Glomerular endothelial cell (primary cell): ENCODE measurements around the gene ITIH5. TPM values are rescaled to one million over a fixed set of nuclear protein-coding genes. Genes with fewer than 3 reads are reported as not detected.

ENCODE experiments used
- DNase-seq: peaks from one replicate; pipeline ENCODE4 v3.0.0-alpha.2; 2011; ENCODE audit warnings: low read depth, low spot score; ENCODE audit errors: extremely low read depth
- total RNA-seq: library from RNA; depleted of rRNA; stranded (reverse); fragments of >200 nt; gene quantifications from 2 replicates; pipeline ENCODE4 v1.2.3, GENCODE V29; 2015

ITIH5 gene
- total RNA-seq, 1 donor from 2014 or later = 0.35 TPM

DNA sequence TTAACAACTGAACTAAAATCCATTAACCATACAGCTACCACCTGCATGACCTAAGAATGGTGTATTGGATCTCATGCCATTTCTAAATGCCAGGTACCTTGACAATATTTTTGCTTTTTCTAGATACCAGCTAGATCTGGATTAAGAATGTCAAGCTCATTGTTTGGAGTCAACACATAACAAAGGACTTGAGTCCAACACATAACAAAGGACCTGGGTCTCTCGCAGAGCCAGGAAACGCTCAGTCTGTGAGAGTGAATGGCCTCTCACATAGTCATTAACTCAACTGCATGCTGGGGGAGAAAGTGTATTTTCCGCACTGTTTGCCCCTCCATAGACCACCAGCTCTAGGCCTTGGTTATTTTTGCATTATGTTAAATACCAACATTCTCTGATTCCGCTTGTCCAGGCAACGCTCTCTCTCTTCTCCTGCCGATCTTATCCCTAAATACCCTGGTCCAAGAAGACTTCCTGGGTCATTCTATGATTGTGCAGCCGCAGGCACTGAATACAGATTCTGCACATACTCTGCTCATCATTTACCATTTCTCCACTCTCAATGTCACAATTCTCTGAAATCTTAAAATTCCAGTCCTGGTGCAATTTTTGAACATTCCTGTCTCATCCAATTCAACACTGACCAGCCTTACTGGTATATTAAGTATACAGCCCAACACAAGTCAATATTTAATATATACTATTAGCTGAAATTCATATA lies 31.2 kb downstream of the ITIH5 start:
- DNase-seq = no peak

DNA sequence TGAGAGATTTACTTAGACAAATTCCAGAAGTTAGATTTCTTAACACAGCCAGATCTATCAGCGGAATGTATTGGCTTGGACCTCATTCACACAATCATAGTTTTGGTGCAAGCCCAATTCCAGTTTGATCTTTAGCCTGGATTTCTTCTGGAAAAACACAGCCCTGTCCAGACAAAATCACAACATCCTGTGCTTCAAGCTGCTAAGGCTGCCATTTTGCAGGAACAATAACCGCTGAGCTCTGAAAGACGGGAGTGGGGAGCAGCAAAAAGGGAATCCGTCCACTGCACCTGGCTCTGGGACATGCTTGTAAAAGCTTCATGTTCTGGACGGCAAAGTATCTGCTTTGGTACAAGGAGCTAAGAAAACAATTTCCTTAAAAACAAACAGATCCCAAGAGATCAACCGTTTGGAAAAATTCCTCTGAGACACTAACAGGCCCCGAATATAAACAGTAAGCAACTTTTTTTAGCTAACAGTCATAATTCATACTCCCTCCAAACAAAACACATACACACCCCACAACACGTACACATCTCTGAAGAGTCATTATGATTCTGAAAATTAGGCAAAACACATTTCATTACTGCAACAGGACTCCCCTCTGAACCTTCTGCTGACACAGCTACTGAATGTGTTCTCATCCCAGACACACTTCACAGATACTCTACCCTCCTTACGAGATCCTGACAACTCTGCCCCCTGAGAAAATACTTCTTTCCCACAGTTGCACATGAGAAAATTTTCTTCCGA lies 32.4 kb downstream of the ITIH5 start:
- no peak for DNase-seq

DNA sequence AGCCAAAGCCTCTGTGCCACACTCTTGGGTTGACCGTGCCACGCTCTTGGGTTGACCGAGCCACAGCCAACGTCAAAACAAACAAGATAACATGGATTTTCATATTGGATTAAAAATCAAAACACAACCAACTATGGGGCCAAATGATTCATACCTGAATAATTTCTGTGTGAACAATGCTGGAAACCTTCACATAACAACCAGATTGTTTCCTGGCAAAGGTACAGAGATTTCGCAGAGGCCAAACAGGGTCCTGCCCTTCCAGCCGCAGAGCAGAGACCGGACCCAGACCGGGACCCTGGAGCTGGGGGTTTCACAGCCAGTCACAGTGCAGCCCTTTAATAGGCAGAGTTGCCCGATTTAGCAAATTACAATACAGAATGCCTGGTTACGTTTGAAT lies 40.5 kb downstream of the ITIH5 start:
- DNase-seq = no peak

- no peak for DNase-seq
Measured at GRCh38 chr10:7625836-7626235, 40.9 kb downstream of the ITIH5 start.

DNA sequence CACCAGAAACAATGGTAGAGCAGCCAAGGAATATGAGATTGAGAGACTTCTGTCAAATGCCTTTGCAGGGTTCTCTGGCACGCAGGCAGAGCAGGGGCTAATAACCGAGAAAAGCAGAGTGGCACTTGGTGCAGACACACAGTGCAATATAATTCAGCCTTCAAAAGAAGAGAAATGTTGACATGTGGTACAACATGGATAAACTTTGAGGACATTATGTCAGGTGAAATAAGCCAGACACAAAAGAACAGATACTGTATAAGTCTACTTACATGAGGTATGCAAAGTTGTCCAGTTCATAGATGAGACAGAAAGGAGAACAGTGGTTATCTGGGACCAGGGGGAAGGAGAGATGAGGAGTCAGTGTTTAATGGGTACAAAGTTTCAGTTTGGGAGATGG lies 41.8 kb downstream of the ITIH5 start:
- DNase-seq = no peak

DNA sequence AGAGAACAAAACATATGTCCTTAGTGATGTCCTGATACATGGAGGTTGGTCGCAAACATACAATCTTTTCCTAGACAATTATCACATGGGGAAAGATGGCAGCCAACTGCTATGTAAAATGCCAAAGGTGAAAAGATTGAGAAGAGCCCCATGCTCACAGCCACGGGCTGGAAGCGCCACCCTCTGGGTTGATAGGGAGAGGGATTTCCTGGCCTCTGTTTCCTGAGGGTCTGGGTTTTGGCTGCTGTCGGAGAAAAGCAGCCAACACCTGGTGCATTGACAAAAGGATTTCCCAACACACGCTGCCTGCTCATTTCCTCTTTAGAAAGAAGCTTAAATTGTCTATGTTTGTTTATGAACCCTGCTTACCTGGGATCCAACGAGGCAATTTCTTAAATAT lies 43.8 kb downstream of the ITIH5 start:
- DNase-seq = no peak

GRCh38 chr10:7618461-7618860 lies 48.3 kb downstream of the ITIH5 start:
- no peak for DNase-seq

DNA sequence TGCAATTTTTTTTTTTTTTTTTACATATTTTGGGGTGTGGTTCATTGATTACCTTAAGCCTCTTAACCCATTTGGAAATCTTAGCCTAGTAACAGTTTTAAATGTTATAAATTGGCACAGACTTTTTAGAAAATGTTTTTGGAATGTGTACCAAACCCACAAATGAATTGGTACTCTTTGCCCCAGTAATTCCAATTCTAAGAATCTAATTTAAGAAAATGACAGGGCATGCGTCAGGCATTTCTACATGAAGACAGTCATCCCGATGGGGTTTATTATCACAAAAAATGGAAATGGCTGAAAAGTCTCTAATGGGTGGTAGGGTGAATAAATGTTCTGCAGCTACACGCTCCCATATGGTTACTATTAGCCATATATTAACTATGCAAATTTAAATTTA lies 54.9 kb downstream of the ITIH5 start:
- no peak for DNase-seq

- no peak for DNase-seq
Measured at GRCh38 chr10:7610651-7611389, 55.9 kb downstream of the ITIH5 start.

DNA sequence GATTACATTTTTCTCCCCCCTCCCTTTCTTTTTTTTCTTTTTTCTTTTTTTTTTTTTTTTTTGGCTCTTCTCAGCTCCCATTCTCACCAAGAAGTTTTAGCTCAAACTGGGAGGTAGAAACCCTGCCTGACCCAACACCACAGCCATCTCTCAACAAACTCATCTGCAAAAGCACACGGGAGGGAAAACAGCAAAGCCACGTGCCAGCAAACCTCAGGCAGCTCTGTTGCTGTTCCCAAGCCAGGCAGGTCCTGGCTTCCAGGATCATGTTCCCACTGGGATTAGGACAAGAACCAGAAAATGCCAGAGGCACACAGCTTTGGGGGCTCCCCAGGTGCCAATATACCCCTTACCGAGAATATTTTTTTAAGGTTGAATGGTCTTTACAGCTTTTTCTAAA lies 56.7 kb downstream of the ITIH5 start:
- DNase-seq = no peak

- no peak for DNase-seq
Measured at GRCh38 chr10:7609556-7609955, 57.2 kb downstream of the ITIH5 start.

DNA sequence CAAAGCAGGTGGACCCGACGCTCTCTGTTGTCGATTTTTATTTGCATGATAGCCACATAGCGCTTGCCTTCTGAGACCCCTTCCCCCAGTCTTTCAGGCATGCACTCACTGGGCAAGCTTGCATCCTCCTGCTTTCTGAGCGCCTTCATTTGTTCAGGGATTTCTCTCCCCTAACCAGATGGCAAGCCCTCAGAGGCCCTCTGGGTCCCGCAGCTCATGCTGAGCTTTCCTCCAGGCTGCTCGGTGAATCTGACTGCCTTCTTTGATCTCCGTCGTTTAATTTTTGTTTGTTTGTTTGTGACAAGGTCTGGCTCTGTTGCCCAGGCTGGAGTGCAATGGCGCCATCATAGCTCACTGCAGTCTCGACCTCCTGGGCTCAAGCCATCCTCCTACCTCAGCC lies 58.8 kb downstream of the ITIH5 start:
- DNase-seq = no peak

GRCh38 chr10:7606951-7607404 lies 59.8 kb downstream of the ITIH5 start:
- no peak for DNase-seq

GRCh38 chr10:7605565-7606295 lies 61.0 kb downstream of the ITIH5 start:
- no peak for DNase-seq

- no peak for DNase-seq
Measured at GRCh38 chr10:7601023-7601656, 65.6 kb downstream of the ITIH5 start.

- DNase-seq = no peak
Measured at GRCh38 chr10:7598771-7599170, 68.0 kb downstream of the ITIH5 start.

GRCh38 chr10:7596356-7596755 lies 70.4 kb downstream of the ITIH5 start:
- DNase-seq = no peak

- no peak for DNase-seq
Measured at GRCh38 chr10:7593905-7594304, 72.9 kb downstream of the ITIH5 start.

- no peak for DNase-seq
Measured at GRCh38 chr10:7593063-7593462, 73.7 kb downstream of the ITIH5 start.

GRCh38 chr10:7592627-7593026 lies 74.1 kb downstream of the ITIH5 start:
- no peak for DNase-seq
